Measurements from ENCODE around the gene FPR2. TPM values are rescaled to one million over a fixed set of nuclear protein-coding genes. Genes with fewer than 3 reads are reported as not detected.

FPR2 gene, protein sequence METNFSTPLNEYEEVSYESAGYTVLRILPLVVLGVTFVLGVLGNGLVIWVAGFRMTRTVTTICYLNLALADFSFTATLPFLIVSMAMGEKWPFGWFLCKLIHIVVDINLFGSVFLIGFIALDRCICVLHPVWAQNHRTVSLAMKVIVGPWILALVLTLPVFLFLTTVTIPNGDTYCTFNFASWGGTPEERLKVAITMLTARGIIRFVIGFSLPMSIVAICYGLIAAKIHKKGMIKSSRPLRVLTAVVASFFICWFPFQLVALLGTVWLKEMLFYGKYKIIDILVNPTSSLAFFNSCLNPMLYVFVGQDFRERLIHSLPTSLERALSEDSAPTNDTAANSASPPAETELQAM
- total RNA-seq (not detected), polyA plus RNA-seq (not detected)

DNA sequence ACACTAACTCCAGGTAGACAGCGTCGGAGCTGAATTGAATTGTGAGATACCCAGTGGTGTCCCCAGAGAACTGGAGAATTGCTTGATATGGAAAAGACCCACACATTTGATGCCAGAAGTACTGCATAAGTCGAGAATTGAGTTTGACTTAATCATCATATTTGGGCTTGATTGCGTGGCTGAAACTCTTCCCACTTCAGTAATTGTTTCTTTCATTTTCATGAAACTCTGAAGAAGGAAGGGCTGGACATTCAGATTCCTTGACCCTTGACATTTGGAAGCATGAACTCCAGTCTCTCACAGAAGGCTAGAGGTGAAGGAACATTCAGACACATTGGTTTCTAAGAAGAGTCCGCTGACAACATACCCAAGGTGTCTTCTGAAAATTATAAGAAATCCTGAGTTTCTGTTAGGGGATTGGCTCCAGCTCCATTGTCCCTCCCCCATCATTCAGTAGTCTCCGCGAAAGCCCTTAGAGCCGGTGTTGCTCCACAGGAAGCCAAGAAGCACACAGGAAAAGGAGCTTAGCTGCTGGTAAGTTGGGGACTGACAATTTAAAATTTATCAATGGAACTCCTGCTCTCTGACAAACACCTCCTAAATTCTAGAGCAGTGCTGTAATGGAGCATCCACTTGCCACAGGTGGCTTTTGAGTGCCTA is at the start of gene FPR2:
Gene FPR2 (plus strand): TSS at position 484 of the 660 bp plus-strand sequence. CDS start 7,479 bp downstream, outside the sequence.
- peaks cover 0 to 3% (median 0%) of the 10 kb centered on the region in 3 donors for H3K36me3 Mint-ChIP-seq
- Histone ChIP-seq H3K9me3 (ENCODE audit: low read length) (no peaks in the 10 kb centered on the region), H3K4me1 (ENCODE audit: insufficient read depth, low read length) (no peaks in the 10 kb centered on the region), H3K36me3 (ENCODE audit: insufficient read depth, low read length) (no peaks in the 10 kb centered on the region), H3K4me3 (ENCODE audit: low read length) (no peak within 1 kb of the TSS), H3K27ac (ENCODE audit: low read depth, low read length) (no peak within 1 kb of the TSS), H3K27me3 (ENCODE audit: insufficient read depth, low read length, poor library complexity, severe bottlenecking) (no peaks in the 10 kb centered on the region)
- H3K4me1 Mint-ChIP-seq: no peaks in the 10 kb centered on the region
- peaks cover 12 to 34% of the 10 kb centered on the region in 2 donors for H3K27me3 Mint-ChIP-seq
- CTCF ChIA-PET: no interaction called here
- H3K9me3 Mint-ChIP-seq: peaks cover 11 to 26% (median 20%) of the 10 kb centered on the region in 5 donors
- no peak within 1 kb of the TSS for H3K27ac Mint-ChIP-seq
- H3K4me3 Mint-ChIP-seq: no peak within 1 kb of the TSS
- DNase-seq: no peak
- POLR2A ChIA-PET: no interaction called here

DNA sequence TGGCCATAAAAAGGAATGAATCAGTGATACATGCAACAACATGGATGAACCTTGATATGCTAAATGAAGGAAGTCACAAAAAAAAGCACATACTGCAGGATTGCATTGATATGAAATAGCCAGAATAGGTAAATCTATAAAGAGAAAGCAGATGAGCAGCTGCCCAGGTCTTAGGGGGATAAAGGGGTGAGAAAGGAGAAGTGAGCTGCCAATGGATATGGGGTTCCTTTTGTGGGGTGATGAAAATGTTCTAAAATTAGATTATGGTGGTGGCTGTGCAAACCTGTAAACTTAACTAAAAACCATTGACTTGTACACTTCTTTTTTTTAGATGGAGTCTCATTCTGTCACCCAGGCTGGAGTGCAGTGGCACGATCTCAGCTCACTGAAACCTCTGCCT is 49.3 kb upstream of the FPR2 start:
- Histone ChIP-seq H3K36me3 (ENCODE audit: insufficient read depth, low read length) (peaks cover 1% of the 10 kb centered on the region), H3K4me3 (ENCODE audit: low read length) (no peak overlapping the region), H3K9me3 (ENCODE audit: low read length) (no peaks in the 10 kb centered on the region), H3K27me3 (ENCODE audit: insufficient read depth, low read length, poor library complexity, severe bottlenecking) (no peaks in the 10 kb centered on the region), H3K4me1 (ENCODE audit: insufficient read depth, low read length) (no peaks in the 10 kb centered on the region), H3K27ac (ENCODE audit: low read depth, low read length) (no peak overlapping the region)
- no peaks in the 10 kb centered on the region for H3K4me1 Mint-ChIP-seq
- ChIA-PET POLR2A (no interaction called here), CTCF (no interaction called here)
- DNase-seq: no peak
- H3K4me3 Mint-ChIP-seq: no peak overlapping the region
- H3K27me3 Mint-ChIP-seq: peaks cover 7 to 37% of the 10 kb centered on the region in 2 donors
- peaks cover 6 to 13% (median 7%) of the 10 kb centered on the region in 3 donors for H3K36me3 Mint-ChIP-seq
- no peak overlapping the region for H3K27ac Mint-ChIP-seq
- peaks cover 0 to 10% (median 0%) of the 10 kb centered on the region in 5 donors for H3K9me3 Mint-ChIP-seq

DNA sequence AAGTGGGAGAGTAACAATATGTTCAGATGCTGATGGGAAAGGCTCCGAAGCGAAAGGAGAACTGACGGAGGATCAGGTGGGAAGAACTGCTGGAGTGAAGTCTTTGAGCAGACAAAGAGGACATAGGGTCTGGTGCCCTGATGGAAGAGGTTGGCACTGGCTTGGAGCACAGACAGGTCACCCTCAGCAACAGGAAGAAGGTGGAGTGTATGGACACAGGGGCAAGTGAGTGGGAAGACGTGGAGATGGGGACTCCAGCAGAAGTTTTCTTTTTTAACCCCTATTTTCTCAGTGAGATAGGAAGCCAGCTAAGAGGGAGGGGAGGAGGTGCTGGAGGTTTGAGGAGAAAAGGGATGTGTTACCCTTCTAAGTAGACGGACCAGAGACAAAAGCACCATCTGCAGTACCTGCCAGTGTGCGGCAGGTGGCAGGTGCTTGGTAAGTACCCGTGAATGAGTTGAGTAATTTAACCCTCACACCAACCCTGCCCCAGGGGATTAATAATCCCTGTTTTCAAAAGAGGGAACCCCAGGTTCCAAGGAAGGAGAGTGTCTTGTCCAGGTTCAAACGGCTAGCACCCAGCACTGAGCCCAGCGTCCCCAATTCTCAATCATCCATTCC is 48.4 kb upstream of the FPR2 start:
- DNase-seq: no peak
- no peak overlapping the region for H3K27ac Mint-ChIP-seq
- no peak overlapping the region for H3K27ac ChIP-seq (ENCODE audit: low read depth, low read length)
- H3K4me1 ChIP-seq (ENCODE audit: insufficient read depth, low read length): no peaks in the 10 kb centered on the region
- H3K4me3 Mint-ChIP-seq: no peak overlapping the region
- peaks cover 0 to 13% (median 4%) of the 10 kb centered on the region in 3 donors for H3K36me3 Mint-ChIP-seq
- no peaks in the 10 kb centered on the region for H3K4me1 Mint-ChIP-seq
- H3K9me3 ChIP-seq (ENCODE audit: low read length): no peaks in the 10 kb centered on the region
- peaks cover 8 to 43% of the 10 kb centered on the region in 2 donors for H3K27me3 Mint-ChIP-seq
- ChIA-PET CTCF (no interaction called here), POLR2A (no interaction called here)
- no peaks in the 10 kb centered on the region for H3K36me3 ChIP-seq (ENCODE audit: insufficient read depth, low read length)
- H3K27me3 ChIP-seq (ENCODE audit: insufficient read depth, low read length, poor library complexity, severe bottlenecking): no peaks in the 10 kb centered on the region
- H3K4me3 ChIP-seq (ENCODE audit: low read length): no peak overlapping the region
- peaks cover 0 to 13% (median 0%) of the 10 kb centered on the region in 5 donors for H3K9me3 Mint-ChIP-seq

DNA sequence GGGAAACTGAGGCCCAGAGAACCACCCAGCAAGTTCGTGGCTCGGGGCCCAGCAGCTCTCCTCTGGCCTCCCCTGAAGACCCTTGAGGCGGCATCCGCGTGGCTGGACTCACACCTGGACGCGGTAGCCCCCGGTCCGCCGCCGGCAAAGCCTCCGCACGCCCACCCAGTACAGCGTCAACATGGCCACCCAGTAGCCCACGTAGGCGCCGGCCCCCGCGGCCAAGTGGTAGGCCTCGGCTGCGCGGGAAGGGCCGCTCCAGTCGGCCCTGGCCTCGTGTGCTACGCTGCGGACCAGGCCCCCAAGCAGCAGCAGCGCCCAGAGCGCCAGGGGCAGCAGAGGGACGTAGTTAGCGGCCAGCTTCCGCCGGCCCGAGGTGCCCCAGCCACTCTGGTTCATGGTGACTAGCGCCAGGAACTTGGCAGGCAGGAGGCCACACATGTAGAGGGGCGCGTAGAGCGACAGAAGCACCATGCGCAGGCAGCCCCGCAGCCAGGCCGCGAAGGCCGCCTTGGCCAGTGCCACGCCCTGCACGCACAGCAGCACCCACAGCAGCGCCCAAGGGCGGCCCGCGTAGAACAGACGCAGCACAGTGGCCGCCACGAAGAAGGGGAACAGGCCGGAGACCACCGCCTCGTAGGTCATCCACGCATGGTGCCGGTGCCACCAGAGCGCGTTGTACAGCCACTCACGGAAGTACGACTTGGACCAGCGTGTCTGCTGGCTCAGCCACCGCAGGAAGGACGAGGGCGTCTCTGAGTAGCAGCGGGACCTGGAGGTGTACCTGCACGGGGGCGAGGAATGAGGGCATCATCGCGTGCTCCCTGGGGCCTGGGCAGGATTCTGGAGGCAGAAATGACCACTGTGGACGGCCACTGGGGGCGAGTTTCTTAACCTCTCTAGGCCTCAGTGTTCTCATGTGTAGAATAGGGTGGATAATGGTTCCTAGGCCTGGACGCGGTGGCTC is 47.4 kb upstream of the FPR2 start:
- no peak overlapping the region for H3K27ac ChIP-seq (ENCODE audit: low read depth, low read length)
- H3K4me3 Mint-ChIP-seq: no peak overlapping the region
- ChIA-PET POLR2A (no interaction called here), CTCF (no interaction called here)
- H3K4me3 ChIP-seq (ENCODE audit: low read length): no peak overlapping the region
- peaks cover 0 to under 1% (median 0%) of the 10 kb centered on the region in 3 donors for H3K4me1 Mint-ChIP-seq
- peaks cover 0 to 13% (median 3%) of the 10 kb centered on the region in 3 donors for H3K36me3 Mint-ChIP-seq
- H3K27me3 Mint-ChIP-seq: peaks cover 12 to 50% of the 10 kb centered on the region in 2 donors
- no peak overlapping the region for H3K27ac Mint-ChIP-seq
- H3K9me3 Mint-ChIP-seq: peaks cover 0 to 16% (median 0%) of the 10 kb centered on the region in 5 donors
- H3K9me3 ChIP-seq (ENCODE audit: low read length): no peaks in the 10 kb centered on the region
- H3K27me3 ChIP-seq (ENCODE audit: insufficient read depth, low read length, poor library complexity, severe bottlenecking): no peaks in the 10 kb centered on the region
- no peak for DNase-seq
- H3K4me1 ChIP-seq (ENCODE audit: insufficient read depth, low read length): no peaks in the 10 kb centered on the region
- H3K36me3 ChIP-seq (ENCODE audit: insufficient read depth, low read length): no peaks in the 10 kb centered on the region

DNA sequence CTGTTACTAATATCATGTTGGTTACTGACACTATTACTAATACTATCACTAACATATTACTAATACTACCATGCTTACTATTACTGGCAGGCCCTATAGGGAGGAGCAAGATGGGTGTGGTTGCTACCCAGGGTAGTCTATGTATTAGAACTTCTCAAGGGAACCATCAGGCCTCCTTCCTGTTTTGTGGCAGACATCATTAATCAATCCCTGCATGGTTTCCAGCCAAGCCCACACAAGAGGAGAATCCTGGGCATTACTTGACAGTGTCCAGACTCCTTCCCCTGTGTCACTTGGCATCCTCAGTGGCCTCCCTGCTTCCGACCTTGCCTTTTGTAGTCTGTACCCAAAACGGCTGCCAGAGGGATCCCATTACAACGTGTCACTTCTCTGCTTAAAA is 46.1 kb upstream of the FPR2 start:
- POLR2A ChIA-PET: no interaction called here

DNA sequence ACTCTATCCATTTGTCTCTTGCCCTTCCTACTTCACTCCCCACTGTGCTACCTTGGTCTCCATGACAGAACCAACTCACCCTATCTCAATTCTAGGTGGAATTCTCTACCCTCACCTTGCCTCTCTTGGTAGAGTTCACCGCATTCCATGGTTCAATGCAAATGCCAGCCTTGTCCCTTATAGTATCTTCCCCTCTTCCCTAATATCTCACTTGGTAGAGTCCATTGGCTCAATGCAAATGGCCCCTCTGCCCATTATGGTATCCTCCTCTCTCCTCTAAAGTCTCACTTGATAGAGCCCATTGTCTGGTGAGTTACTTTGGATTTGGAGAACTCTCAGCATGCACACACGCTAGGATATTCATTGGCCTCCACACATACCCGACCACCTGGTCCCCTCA is 45.1 kb upstream of the FPR2 start:
- H3K36me3 ChIP-seq (ENCODE audit: insufficient read depth, low read length): no peaks in the 10 kb centered on the region
- peaks cover 0 to 17% (median 0%) of the 10 kb centered on the region in 5 donors for H3K9me3 Mint-ChIP-seq
- peaks cover 0 to 13% (median 3%) of the 10 kb centered on the region in 3 donors for H3K36me3 Mint-ChIP-seq
- H3K27me3 ChIP-seq (ENCODE audit: insufficient read depth, low read length, poor library complexity, severe bottlenecking): no peaks in the 10 kb centered on the region
- no peak for DNase-seq
- peaks cover 0 to 5% (median 2%) of the 10 kb centered on the region in 3 donors for H3K4me1 Mint-ChIP-seq
- POLR2A ChIA-PET: no interaction called here
- no peak overlapping the region for H3K4me3 Mint-ChIP-seq
- no peak overlapping the region for H3K27ac ChIP-seq (ENCODE audit: low read depth, low read length)
- no peak overlapping the region for H3K27ac Mint-ChIP-seq
- no peaks in the 10 kb centered on the region for H3K4me1 ChIP-seq (ENCODE audit: insufficient read depth, low read length)
- CTCF ChIA-PET: no interaction called here
- peaks cover 21 to 59% of the 10 kb centered on the region in 2 donors for H3K27me3 Mint-ChIP-seq
- no peak overlapping the region for H3K4me3 ChIP-seq (ENCODE audit: low read length)
- no peaks in the 10 kb centered on the region for H3K9me3 ChIP-seq (ENCODE audit: low read length)

More for the DNA sequence above, 46.1 kb upstream of the FPR2 start:
- H3K4me3 Mint-ChIP-seq: no peak overlapping the region
- CTCF ChIA-PET: no interaction called here
- H3K9me3 ChIP-seq (ENCODE audit: low read length): no peaks in the 10 kb centered on the region
- peaks cover 0 to 5% (median 2%) of the 10 kb centered on the region in 3 donors for H3K4me1 Mint-ChIP-seq
- H3K27me3 Mint-ChIP-seq: peaks cover 12 to 55% of the 10 kb centered on the region in 2 donors
- peaks cover 0 to 16% (median 0%) of the 10 kb centered on the region in 5 donors for H3K9me3 Mint-ChIP-seq
- H3K36me3 Mint-ChIP-seq: peaks cover 0 to 13% (median 3%) of the 10 kb centered on the region in 3 donors
- no peak overlapping the region for H3K27ac Mint-ChIP-seq
- no peaks in the 10 kb centered on the region for H3K27me3 ChIP-seq (ENCODE audit: insufficient read depth, low read length, poor library complexity, severe bottlenecking)
- no peaks in the 10 kb centered on the region for H3K4me1 ChIP-seq (ENCODE audit: insufficient read depth, low read length)
- no peaks in the 10 kb centered on the region for H3K36me3 ChIP-seq (ENCODE audit: insufficient read depth, low read length)
- no peak overlapping the region for H3K27ac ChIP-seq (ENCODE audit: low read depth, low read length)
- no peak overlapping the region for H3K4me3 ChIP-seq (ENCODE audit: low read length)
- DNase-seq: no peak

DNA sequence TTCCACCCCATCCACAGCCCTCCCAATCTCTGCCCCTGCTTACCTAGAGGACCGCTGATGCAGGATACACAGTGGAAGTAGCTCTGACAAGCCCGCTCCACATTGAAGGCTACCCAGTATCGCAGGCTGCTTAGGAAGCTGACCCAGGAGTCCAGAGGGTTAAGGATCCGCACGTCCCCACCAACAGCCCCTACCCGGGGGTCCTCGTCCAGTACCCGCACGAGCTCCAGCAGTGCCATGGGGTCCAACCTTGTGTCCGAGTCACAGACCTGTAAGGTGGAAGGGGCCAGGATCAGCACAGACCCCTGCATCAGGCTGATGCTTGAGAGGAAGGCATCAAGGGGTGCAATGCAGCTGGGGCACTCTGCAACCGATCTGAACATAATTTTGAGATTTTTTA is 44.1 kb upstream of the FPR2 start:
- Mint-ChIP-seq H3K27me3 (peaks cover 21 to 55% of the 10 kb centered on the region in 2 donors), H3K36me3 (peaks cover 0 to 13% (median 3%) of the 10 kb centered on the region in 3 donors), H3K4me3 (no peak overlapping the region), H3K4me1 (peaks cover 0 to 5% (median 2%) of the 10 kb centered on the region in 3 donors), H3K9me3 (peaks cover 0 to 17% (median 0%) of the 10 kb centered on the region in 5 donors), H3K27ac (no peak overlapping the region)
- Histone ChIP-seq H3K27me3 (ENCODE audit: insufficient read depth, low read length, poor library complexity, severe bottlenecking) (no peaks in the 10 kb centered on the region), H3K4me3 (ENCODE audit: low read length) (no peak overlapping the region), H3K9me3 (ENCODE audit: low read length) (no peaks in the 10 kb centered on the region), H3K4me1 (ENCODE audit: insufficient read depth, low read length) (no peaks in the 10 kb centered on the region), H3K27ac (ENCODE audit: low read depth, low read length) (no peak overlapping the region), H3K36me3 (ENCODE audit: insufficient read depth, low read length) (no peaks in the 10 kb centered on the region)
- POLR2A ChIA-PET: no interaction called here
- DNase-seq: no peak
- CTCF ChIA-PET: no interaction called here
